Loucy (cell line): ENCODE data around the gene PBX4.

ENCODE experiments used
- H2AFZ ChIP-seq: fragments of 200-600 bp; sonication (generic); 2 replicates; pipeline ENCODE4 v1.6.0; 2016; ENCODE audit warnings: antibody characterized with exemption, mild to moderate bottlenecking, low read length, moderate library complexity
- H3F3A ChIP-seq: fragments of 200-600 bp; 2 replicates; pipeline ENCODE4 v1.6.0; 2016; ENCODE audit warnings: antibody characterized with exemption, low read depth, mild to moderate bottlenecking
- H3K27me3 ChIP-seq: fragments of 200-600 bp; sonication (generic); 2 replicates; pipeline ENCODE4 v1.6.1; 2014; ENCODE audit warnings: low read length, mild to moderate bottlenecking; ENCODE audit not compliant: insufficient read depth, poor library complexity, severe bottlenecking
- H3K36me3 ChIP-seq: fragments of 200-600 bp; sonication (generic); 2 replicates; pipeline ENCODE4 v1.6.1; 2016; ENCODE audit warnings: low read length; ENCODE audit not compliant: insufficient read depth
- H3K4me1 ChIP-seq: fragments of 200-600 bp; sonication (generic); 2 replicates; pipeline ENCODE4 v1.5.1; 2014; ENCODE audit warnings: low read length, mild to moderate bottlenecking; ENCODE audit not compliant: insufficient read depth, poor library complexity, severe bottlenecking
- H3K4me2 ChIP-seq: fragments of 200-600 bp; sonication (generic); 2 replicates; pipeline ENCODE4 v1.6.0; 2014; ENCODE audit warnings: antibody characterized with exemption, low read length, low read depth, mild to moderate bottlenecking; ENCODE audit not compliant: poor library complexity, severe bottlenecking
- H3K4me3 ChIP-seq: fragments of 200-600 bp; sonication (generic); 2 replicates; pipeline ENCODE4 v1.5.1; 2014; ENCODE audit warnings: low read length, mild to moderate bottlenecking, mixed read lengths; ENCODE audit not compliant: poor library complexity, severe bottlenecking
- H3K79me2 ChIP-seq: fragments of 200-600 bp; sonication (generic); 2 replicates; pipeline ENCODE4 v1.6.1; 2014; ENCODE audit warnings: low read length; ENCODE audit not compliant: insufficient read depth
- H3K9ac ChIP-seq: fragments of 200-600 bp; sonication (generic); 2 replicates; pipeline ENCODE4 v1.6.0; 2014; ENCODE audit warnings: mild to moderate bottlenecking, low read depth, low read length, moderate library complexity; ENCODE audit not compliant: poor library complexity, severe bottlenecking
- H3K9me2 ChIP-seq: fragments of 200-600 bp; sonication (generic); replicated peaks from 2 replicates; pipeline ENCODE4 v1.6.1; 2016; ENCODE audit warnings: low read depth, low read length, mixed read lengths
- H3K9me3 ChIP-seq: fragments of 200-600 bp; sonication (generic); 2 replicates; pipeline ENCODE4 v1.6.1; 2014; ENCODE audit warnings: mild to moderate bottlenecking, antibody characterized with exemption, low read length, low read depth; ENCODE audit not compliant: insufficient read depth
- H4K20me1 ChIP-seq: fragments of 200-600 bp; sonication (generic); 2 replicates; pipeline ENCODE4 v1.6.0; 2014; ENCODE audit warnings: antibody characterized with exemption, low read length, mild to moderate bottlenecking; ENCODE audit not compliant: insufficient read depth, poor library complexity, severe bottlenecking
- EZH2phosphoT487 ChIP-seq: fragments of 200-600 bp; IDR thresholded peaks from 2 replicates; pipeline ENCODE4 v1.6.1; 2018; ENCODE audit warnings: antibody characterized with exemption, mild to moderate bottlenecking, moderate library complexity, borderline replicate concordance
- TF ChIP-seq, protein P1 (sequence below): fragments of 200-600 bp; sonication (generic); conservative IDR thresholded peaks from 2 replicates; pipeline ENCODE4 v1.5.1; 2014; ENCODE audit warnings: mild to moderate bottlenecking, antibody characterized with exemption, low read length

PBX4 gene

DNA sequence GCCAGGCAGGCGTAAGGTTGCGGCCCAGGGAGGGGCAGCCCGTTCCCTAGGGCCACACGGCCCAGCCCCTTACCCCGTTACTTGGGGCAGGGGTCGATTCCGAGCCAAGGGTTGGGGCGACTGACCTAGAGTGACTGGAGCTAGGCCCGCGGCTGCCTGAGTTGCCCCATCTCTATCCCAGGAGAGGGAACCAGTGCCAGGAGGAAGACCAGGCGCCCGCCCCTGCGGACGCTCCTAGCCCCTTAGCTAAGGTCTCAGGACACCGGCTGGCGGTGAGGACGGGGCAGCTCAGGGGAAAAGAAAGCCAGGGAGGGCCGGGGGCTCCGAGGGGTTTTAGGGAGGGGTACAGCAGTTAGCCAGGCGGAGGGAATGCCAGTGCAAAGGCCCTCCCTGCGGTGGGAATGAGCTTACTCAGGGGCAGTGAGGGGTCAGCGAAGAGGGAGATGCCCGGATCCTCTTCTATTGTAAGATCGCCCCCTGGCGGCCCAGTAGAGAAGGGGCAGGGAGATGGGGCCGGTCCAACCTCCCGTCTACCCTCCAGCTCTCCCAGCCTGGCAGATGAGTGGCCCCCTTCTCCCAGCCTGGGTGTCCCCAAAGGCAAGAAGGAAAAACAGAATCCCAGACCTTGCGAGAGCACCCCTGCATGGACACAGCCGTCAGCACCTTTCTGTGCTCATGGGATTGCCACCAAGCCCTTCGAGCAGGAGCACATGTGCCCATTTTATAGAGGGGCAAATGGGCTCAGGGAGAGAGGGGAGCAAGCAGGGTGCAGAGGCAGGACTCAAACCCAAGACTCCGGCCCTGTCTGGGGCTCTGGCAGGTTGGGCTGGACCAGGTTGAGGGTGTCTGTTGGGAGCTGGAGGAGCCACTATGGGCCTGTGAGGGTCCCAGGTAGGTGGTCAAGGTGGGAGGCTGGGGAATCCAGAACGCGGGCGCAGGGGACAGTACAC, 64.1 kb downstream of the PBX4 start:
- Histone ChIP-seq H3K79me2 (no peaks in the 10 kb centered on the region), H3F3A (no peaks in the 10 kb centered on the region), H3K4me3 (no peak overlapping the region), H3K9ac (no peak overlapping the region), H2AFZ (no peak overlapping the region), H3K27me3 (no peaks in the 10 kb centered on the region), H3K9me3 (no peaks in the 10 kb centered on the region), H3K36me3 (no peaks in the 10 kb centered on the region), H3K4me2 (no peak overlapping the region), H3K4me1 (no peaks in the 10 kb centered on the region), H3K9me2 (no peaks in the 10 kb centered on the region), H4K20me1 (no peaks in the 10 kb centered on the region)
- TF ChIP-seq EZH2phosphoT487 = no peak
- TF ChIP-seq, protein P1, sequence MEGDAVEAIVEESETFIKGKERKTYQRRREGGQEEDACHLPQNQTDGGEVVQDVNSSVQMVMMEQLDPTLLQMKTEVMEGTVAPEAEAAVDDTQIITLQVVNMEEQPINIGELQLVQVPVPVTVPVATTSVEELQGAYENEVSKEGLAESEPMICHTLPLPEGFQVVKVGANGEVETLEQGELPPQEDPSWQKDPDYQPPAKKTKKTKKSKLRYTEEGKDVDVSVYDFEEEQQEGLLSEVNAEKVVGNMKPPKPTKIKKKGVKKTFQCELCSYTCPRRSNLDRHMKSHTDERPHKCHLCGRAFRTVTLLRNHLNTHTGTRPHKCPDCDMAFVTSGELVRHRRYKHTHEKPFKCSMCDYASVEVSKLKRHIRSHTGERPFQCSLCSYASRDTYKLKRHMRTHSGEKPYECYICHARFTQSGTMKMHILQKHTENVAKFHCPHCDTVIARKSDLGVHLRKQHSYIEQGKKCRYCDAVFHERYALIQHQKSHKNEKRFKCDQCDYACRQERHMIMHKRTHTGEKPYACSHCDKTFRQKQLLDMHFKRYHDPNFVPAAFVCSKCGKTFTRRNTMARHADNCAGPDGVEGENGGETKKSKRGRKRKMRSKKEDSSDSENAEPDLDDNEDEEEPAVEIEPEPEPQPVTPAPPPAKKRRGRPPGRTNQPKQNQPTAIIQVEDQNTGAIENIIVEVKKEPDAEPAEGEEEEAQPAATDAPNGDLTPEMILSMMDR = peak; percentile 71

DNA sequence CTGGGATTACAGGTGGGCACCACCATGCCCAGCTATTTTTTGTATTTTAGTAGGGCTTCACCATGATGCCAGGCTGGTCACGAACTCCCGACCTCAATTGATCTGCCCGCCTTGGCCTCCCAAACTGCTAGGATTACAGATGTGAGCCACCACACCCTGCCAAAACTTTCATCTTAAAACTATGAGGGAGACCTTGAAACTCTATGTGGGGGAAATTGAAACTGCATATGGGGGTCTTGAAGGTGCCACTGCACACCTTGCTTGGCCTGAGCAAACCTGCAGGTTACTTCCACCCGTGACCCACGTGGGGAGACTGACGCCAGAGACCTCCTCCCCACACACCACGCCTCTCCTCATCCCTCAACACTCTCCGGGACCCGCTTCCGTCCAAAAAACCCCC, 64.8 kb downstream of the PBX4 start:
- Histone ChIP-seq H3K27me3 (no peaks in the 10 kb centered on the region), H4K20me1 (no peaks in the 10 kb centered on the region), H2AFZ (no peak overlapping the region), H3K9ac (no peak overlapping the region), H3K9me3 (no peaks in the 10 kb centered on the region), H3K4me1 (no peaks in the 10 kb centered on the region), H3K36me3 (no peaks in the 10 kb centered on the region), H3F3A (no peaks in the 10 kb centered on the region), H3K9me2 (no peaks in the 10 kb centered on the region), H3K4me2 (no peak overlapping the region), H3K79me2 (no peaks in the 10 kb centered on the region), H3K4me3 (no peak overlapping the region)
- no peak for TF ChIP-seq EZH2phosphoT487
- TF ChIP-seq, protein P1 = no peak

DNA sequence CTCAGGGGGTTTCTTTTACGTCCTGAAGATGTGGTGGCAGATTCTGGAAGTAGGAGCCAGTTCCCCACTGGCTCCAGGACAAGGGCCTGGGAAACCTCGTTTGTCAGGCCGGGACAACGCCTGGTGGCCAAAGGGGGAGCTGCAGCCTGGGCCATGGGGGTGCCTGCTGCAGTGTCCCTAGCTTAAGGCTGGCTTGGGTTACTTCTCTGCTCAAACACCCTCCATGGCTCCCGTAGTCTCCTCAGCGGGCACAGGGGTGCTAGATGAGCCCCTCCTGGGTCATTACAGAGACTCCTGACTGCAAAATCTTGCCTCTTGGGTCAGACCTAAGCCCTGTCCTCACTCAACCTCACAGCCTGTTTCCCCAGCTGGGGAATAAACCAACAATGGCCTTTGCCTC, 65.7 kb downstream of the PBX4 start:
- no peak overlapping the region for H3K9ac ChIP-seq
- H3K9me3 ChIP-seq = no peaks in the 10 kb centered on the region
- H3F3A ChIP-seq = no peaks in the 10 kb centered on the region
- no peaks in the 10 kb centered on the region for H3K27me3 ChIP-seq
- H3K4me1 ChIP-seq = no peaks in the 10 kb centered on the region
- no peaks in the 10 kb centered on the region for H4K20me1 ChIP-seq
- TF ChIP-seq EZH2phosphoT487 = no peak
- TF ChIP-seq, protein P1 = peak; percentile 43
- no peaks in the 10 kb centered on the region for H3K79me2 ChIP-seq
- no peak overlapping the region for H3K4me3 ChIP-seq
- H3K36me3 ChIP-seq = no peaks in the 10 kb centered on the region
- H2AFZ ChIP-seq = no peak overlapping the region
- no peak overlapping the region for H3K4me2 ChIP-seq
- H3K9me2 ChIP-seq = no peaks in the 10 kb centered on the region
